ENCODE results near the gene LKAAEAR1. TPM values are rescaled to one million over a fixed set of nuclear protein-coding genes. Genes with fewer than 3 reads are reported as not detected.

LKAAEAR1 gene
- total RNA-seq, 1 donor from 2014 or later: 0.31 TPM

DNA sequence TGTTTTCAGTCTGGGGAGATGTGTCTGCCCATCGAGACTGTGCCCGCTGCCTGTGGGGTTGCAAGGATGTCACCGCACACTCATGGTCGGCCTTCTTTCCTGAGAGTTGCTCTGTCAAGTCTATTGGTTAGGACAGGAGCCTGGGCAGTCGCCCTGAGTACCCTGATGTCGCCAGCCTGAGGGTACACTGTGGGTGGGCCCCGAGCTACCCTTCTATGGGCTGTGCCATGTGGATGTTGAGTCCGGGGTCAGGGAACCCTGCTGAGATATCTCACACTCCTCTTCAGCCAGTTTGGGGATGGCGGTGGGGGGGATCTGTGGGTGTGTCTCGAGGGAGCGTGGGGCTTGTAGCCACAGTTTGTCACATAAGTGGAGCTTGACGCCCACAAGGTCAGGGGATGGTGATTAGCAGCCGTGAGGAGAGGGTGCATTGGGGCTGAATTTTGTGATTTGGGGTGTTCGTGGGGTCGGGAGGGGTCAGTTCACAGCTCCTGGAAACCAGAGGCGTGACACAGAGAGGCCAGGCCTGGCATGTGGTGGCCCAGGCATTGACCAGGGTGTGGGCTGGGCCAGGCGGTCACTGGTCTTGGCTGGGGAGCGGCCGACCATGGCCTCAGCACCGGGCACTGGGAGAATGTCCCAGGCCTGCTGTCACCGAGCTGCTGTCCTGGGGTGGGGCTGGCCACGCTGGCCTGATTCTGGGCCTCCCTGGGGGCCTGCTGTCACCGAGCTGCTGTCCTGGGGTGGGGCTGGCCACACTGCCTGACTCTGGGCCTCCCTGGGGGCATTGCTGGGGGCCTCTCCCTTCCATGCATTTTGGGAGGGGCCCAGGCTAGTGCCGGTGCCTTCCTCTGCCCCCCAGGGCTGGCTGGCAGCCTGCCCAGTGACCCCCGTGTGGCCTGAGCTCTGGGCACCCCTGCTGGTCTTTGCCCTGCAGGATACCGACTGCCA lies 24.8 kb upstream of the LKAAEAR1 start:
- Mint-ChIP-seq H3K27me3 (no peaks in the 10 kb centered on the region), H3K36me3 (ENCODE audit: low read depth) (no peaks in the 10 kb centered on the region), H3K4me3 (no peak overlapping the region), H3K9me3 (no peaks in the 10 kb centered on the region), H3K27ac (no peak overlapping the region), H3K4me1 (peaks cover 34% of the 10 kb centered on the region)
- CTCF ChIA-PET: interaction anchor here (1.7 kb wide), 1 partner anchor 25 kb away, joined by 5 read pairs; the partner anchor contains the start of gene LKAAEAR1
- no peak for DNase-seq
- no peak for ATAC-seq (ENCODE audit: low read depth)
- TF ChIP-seq, protein P1, sequence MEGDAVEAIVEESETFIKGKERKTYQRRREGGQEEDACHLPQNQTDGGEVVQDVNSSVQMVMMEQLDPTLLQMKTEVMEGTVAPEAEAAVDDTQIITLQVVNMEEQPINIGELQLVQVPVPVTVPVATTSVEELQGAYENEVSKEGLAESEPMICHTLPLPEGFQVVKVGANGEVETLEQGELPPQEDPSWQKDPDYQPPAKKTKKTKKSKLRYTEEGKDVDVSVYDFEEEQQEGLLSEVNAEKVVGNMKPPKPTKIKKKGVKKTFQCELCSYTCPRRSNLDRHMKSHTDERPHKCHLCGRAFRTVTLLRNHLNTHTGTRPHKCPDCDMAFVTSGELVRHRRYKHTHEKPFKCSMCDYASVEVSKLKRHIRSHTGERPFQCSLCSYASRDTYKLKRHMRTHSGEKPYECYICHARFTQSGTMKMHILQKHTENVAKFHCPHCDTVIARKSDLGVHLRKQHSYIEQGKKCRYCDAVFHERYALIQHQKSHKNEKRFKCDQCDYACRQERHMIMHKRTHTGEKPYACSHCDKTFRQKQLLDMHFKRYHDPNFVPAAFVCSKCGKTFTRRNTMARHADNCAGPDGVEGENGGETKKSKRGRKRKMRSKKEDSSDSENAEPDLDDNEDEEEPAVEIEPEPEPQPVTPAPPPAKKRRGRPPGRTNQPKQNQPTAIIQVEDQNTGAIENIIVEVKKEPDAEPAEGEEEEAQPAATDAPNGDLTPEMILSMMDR (IDR thresholded peaks at IDR 0.05): no peak
- POLR2A ChIA-PET: interaction anchor here (0.7 to 2.4 kb wide), 2 partner anchors 30 to 34 kb away, joined by 3 to 12 read pairs; partner anchors contain the start of genes OPRL1 and RGS19
- intact Hi-C loops (cut with micrococcal nuclease): loop anchor here (10.0 kb wide), 1 partner anchor 244 kb away; the partner anchor contains the start of genes ABHD16B and TPD52L2

DNA sequence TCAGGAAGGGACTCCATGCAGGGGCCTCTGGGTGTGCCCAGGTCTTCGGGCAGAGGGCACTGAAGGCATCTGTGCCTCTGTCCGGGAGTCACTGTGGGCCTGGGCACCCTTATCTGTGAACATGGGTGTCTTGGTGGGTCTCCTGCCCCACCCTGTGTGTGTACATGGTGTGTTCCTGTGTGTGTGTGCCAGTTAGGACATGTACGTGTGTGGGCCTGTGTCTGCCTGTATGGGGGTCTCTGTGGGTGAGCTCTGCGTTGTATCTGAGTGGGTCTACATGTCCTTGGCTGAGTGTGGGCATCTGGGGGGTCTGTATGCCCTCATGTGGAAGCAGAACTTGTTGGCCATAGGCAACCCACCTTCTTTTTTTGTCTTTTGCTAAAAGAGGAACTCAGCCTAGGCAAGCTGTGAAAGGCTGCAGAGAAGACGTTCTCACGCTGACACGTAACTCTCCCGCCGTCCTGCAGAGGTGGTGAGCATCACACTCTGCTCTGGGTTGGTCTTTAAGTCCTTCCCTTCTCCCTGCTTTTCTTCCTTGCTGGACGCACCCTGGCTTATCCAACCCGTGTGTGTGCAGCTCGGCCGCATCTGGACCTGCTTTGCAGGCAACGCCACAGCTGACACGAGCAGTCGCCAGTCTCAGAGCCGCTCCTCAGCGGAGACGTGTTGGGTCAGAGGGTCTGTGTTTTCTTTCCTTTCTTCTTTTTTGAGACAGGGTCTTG lies 23.7 kb upstream of the LKAAEAR1 start:
- DNase-seq (peak; percentile 34), ATAC-seq (ENCODE audit: low read depth) (peak; percentile 86)
- Mint-ChIP-seq H3K27me3 (peaks cover 2% of the 10 kb centered on the region), H3K4me1 (peaks cover 36% of the 10 kb centered on the region), H3K36me3 (ENCODE audit: low read depth) (no peaks in the 10 kb centered on the region), H3K9me3 (no peaks in the 10 kb centered on the region), H3K27ac (peak overlapping the region; percentile 87), H3K4me3 (peak overlapping the region; percentile 74)
- TF ChIP-seq, protein P1 (IDR thresholded peaks at IDR 0.05): no peak
- ChIA-PET CTCF (interaction anchor here (0.9 to 1.7 kb wide), 2 partner anchors 24 to 69 kb away, joined by 4 to 5 read pairs; partner anchors contain the start of gene LKAAEAR1), POLR2A (interaction anchor here (0.6 to 2.4 kb wide), 3 partner anchors 24 to 49 kb away, joined by 7 to 12 read pairs (median 8); partner anchors contain the start of genes LKAAEAR1, OPRL1 and RGS19)
- intact Hi-C loops (cut with micrococcal nuclease): loop anchor here (10.0 kb wide), 1 partner anchor 243 kb away; the partner anchor contains the start of genes ABHD16B and TPD52L2

DNA sequence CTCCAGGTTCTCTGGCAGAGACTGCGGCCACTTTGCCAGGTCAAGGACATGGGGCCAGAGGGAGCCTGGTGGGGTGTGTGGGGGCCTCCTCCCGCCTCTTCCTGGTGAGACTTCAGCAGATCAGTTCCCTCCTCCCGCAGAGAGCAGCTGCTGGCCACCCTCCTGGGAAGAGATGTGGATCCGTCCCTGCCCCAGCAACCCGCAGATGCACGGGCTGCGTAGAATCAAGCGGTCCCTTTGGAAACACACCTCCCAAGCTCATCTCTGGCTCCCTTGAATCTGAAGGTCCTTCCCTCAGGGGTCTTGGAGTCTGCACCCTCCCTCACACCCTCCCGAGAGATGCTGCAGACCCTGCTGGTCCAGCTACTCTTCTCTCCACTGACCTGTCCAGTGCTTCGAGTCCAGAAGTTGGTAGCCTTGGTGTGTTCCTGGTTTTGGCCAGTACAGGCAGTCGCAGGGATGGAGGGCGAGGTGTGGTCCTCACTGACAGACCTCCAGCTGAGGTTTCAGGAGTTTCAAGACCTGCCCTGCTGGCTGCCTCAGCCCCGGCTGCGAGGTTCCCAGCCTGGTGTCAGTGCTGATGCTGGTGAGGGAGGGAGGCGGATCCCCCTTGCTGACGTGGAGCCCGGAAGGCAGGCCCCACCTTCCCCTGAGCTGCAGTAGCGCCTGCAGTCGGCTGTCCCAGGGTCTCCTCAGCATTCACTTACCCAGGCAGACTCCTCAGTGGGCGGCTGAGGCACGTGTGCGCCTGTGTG lies 23.0 kb upstream of the LKAAEAR1 start, which contains the start of gene NPBWR2:
NPBWR2 (minus strand) TSS at position 585 of the 755 bp plus-strand sequence. CDS start 734 bp downstream, outside the sequence.
- ChIA-PET CTCF (interaction anchor here (0.9 kb wide), 1 partner anchor 68 kb away, joined by 4 read pairs; no protein-coding TSS in a partner anchor), POLR2A (interaction anchor here (1.8 to 2.4 kb wide), 2 partner anchors 23 to 28 kb away, joined by 8 to 12 read pairs; partner anchors contain the start of genes LKAAEAR1, OPRL1 and RGS19)
- intact Hi-C loops (cut with micrococcal nuclease): loop anchor here (10.0 kb wide), 1 partner anchor 242 kb away; the partner anchor contains the start of genes ABHD16B and TPD52L2
- Mint-ChIP-seq H3K36me3 (ENCODE audit: low read depth) (no peaks in the 10 kb centered on the region), H3K9me3 (no peaks in the 10 kb centered on the region), H3K4me3 (peak within 1 kb of the TSS; percentile 74), H3K27me3 (peaks cover 5% of the 10 kb centered on the region), H3K27ac (peak within 1 kb of the TSS; percentile 87), H3K4me1 (peaks cover 34% of the 10 kb centered on the region)
- ATAC-seq (ENCODE audit: low read depth) (peak; percentile 72), DNase-seq (no peak)
- TF ChIP-seq, protein P1 (IDR thresholded peaks at IDR 0.05): no peak

DNA sequence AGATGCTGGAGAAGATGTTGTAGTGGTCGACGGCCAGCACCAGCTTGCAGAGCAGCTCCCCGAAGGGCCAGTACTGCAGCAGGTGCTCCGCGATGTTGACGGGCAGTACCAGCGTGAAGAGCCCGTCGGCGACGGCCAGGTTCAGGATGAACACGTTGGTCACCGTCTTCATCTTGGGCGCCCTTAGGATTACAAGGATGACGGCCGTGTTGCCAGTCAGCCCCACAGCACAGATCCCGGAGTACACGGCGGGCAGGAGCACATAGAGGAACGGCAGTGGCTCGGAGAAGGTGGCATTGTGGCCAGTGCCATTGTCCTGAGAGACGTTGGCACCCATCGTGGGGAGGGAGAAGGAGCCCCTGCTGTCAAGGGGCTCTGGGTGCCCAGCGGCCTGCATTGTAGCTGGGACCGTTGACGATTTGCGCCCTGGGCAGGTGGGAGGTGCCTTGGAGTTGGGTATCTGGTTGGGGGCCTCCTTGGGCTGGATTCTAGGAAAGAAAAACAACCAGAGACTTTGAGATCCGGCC lies 22.3 kb upstream of the LKAAEAR1 start:
- H3K27me3 Mint-ChIP-seq: peaks cover 5% of the 10 kb centered on the region
- no peaks in the 10 kb centered on the region for H3K9me3 Mint-ChIP-seq
- no peak overlapping the region for H3K4me3 Mint-ChIP-seq
- no peak for ATAC-seq (ENCODE audit: low read depth)
- no peak for DNase-seq
- no peak overlapping the region for H3K27ac Mint-ChIP-seq
- TF ChIP-seq, protein P1 (IDR thresholded peaks at IDR 0.05): no peak
- intact Hi-C loops (cut with micrococcal nuclease): loop anchor here (10.0 kb wide), 1 partner anchor 242 kb away; the partner anchor contains the start of genes ABHD16B and TPD52L2
- CTCF ChIA-PET: no interaction called here
- no peaks in the 10 kb centered on the region for H3K36me3 Mint-ChIP-seq (ENCODE audit: low read depth)
- POLR2A ChIA-PET: interaction anchor here (1.8 kb wide), 1 partner anchor 23 kb away, joined by 8 read pairs; the partner anchor contains the start of gene LKAAEAR1
- peaks cover 30% of the 10 kb centered on the region for H3K4me1 Mint-ChIP-seq
